Measurements from ENCODE around the gene GPR161. TPM values are rescaled to one million over a fixed set of nuclear protein-coding genes. Genes with fewer than 3 reads are reported as not detected.
"Not testable (repeated sequence)": the region's sequence is repeated elsewhere in the genome, so short reads cannot be mapped to it uniquely, and the experiment has no call there.

GPR161 gene
- total RNA-seq, 2 experiments from 2014 or later, result 0.15 TPM; not detected in 1

DNA sequence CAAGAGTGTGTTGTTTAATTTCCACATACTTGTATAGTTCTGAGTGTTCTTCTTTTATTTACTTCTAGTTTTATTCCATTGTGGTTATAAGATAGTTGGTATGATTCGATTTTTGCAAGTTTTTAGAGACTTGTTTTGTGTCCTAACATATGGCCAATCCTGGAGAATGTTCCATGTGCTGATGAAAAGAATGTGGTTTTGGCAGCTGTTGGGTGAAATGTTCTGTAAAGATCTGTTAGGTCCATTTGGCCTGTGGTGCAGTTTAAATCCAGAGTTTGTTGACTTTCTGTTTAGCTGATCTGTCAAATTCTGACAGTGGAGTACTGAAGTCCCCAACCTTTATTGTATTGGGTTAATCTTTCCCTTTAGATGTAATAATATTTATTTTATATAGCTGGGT, 22.5 kb upstream of the GPR161 start:
- Histone ChIP-seq H2AFZ (ENCODE audit: low read length) (no peak overlapping the region), H3K4me2 (ENCODE audit: low read length) (no peak overlapping the region), H4K20me1 (ENCODE audit: insufficient read depth, low read length) (no peaks in the 10 kb centered on the region), H3K4me3 (ENCODE audit: low read depth, low read length, poor library complexity, severe bottlenecking) (no peak overlapping the region), H3K79me2 (ENCODE audit: insufficient read depth, low read depth, low read length) (no peaks in the 10 kb centered on the region), H3K27ac (ENCODE audit: low read depth, low read length, poor library complexity, severe bottlenecking) (no peak overlapping the region), H3K36me3 (ENCODE audit: insufficient read depth, low read length) (no peaks in the 10 kb centered on the region), H3K9me2 (ENCODE audit: insufficient read depth, low read length) (no peaks in the 10 kb centered on the region), H3K4me1 (ENCODE audit: insufficient read depth, low read length, poor library complexity, severe bottlenecking) (peaks cover 11% of the 10 kb centered on the region), H3K9me3 (ENCODE audit: low read length) (peaks cover 20% of the 10 kb centered on the region; the same call in 1 of the 2 replicates)
- no TSS peak for BruUV-seq (replicated peaks)
- intact Hi-C loops (cut with micrococcal nuclease; ENCODE audit: unreplicated experiment), result no loop called here
- CTCF ChIA-PET (ENCODE audit: unreplicated experiment), result no interaction called here
- POLR2A ChIA-PET, result interaction anchor here (0.6 to 1.6 kb wide), 2 partner anchors 10 to 132 kb away, joined by 3 to 7 read pairs; no protein-coding TSS in a partner anchor
- DNase-seq (ENCODE audit: low spot score), result no peak
- TF ChIP-seq CTCF (conservative IDR thresholded peaks at IDR 0.05; ENCODE audit: low read length) (no peak), EZH2phosphoT487 (IDR thresholded peaks at IDR 0.05; ENCODE audit: borderline replicate concordance, low read depth, low read length) (no peak)

DNA sequence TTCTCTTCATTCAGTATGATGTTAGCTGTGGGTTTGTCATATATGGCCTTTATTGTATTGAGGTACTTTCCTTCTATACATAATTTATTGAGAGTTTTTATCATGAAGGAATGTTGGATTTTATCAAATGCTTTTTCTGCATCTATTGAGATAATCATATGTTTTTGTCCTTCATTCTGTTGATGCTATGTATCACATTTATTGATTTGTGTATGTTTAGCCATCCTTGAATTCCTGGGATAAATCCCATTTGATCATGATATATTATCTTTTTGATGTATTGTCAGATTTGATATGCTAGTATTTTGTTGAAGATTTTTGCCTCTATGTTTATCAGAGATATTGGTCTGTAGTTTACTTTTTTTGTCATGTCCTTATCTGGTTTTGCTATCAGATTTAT, 20.9 kb upstream of the GPR161 start:
- peaks cover 20% of the 10 kb centered on the region; the same call in 1 of the 2 replicates for H3K9me3 ChIP-seq (ENCODE audit: low read length)
- no peak overlapping the region for H2AFZ ChIP-seq (ENCODE audit: low read length)
- H3K4me2 ChIP-seq (ENCODE audit: low read length), result no peak overlapping the region
- no peaks in the 10 kb centered on the region for H3K9me2 ChIP-seq (ENCODE audit: insufficient read depth, low read length)
- no peaks in the 10 kb centered on the region for H4K20me1 ChIP-seq (ENCODE audit: insufficient read depth, low read length)
- no peak overlapping the region for H3K4me3 ChIP-seq (ENCODE audit: low read depth, low read length, poor library complexity, severe bottlenecking)
- intact Hi-C loops (cut with micrococcal nuclease; ENCODE audit: unreplicated experiment), result no loop called here
- H3K27ac ChIP-seq (ENCODE audit: low read depth, low read length, poor library complexity, severe bottlenecking), result no peak overlapping the region
- no TSS peak for BruUV-seq (replicated peaks)
- H3K36me3 ChIP-seq (ENCODE audit: insufficient read depth, low read length), result no peaks in the 10 kb centered on the region
- H3K4me1 ChIP-seq (ENCODE audit: insufficient read depth, low read length, poor library complexity, severe bottlenecking), result peaks cover 4% of the 10 kb centered on the region
- no peaks in the 10 kb centered on the region for H3K79me2 ChIP-seq (ENCODE audit: insufficient read depth, low read depth, low read length)
- CTCF ChIA-PET (ENCODE audit: unreplicated experiment), result no interaction called here
- POLR2A ChIA-PET, result no interaction called here
- TF ChIP-seq CTCF (conservative IDR thresholded peaks at IDR 0.05; ENCODE audit: low read length) (no peak), EZH2phosphoT487 (IDR thresholded peaks at IDR 0.05; ENCODE audit: borderline replicate concordance, low read depth, low read length) (no peak)
- no peak for DNase-seq (ENCODE audit: low spot score)

- no peaks in the 10 kb centered on the region for H3K36me3 ChIP-seq (ENCODE audit: insufficient read depth, low read length)
- no TSS peak for BruUV-seq (replicated peaks)
- H3K9me2 ChIP-seq (ENCODE audit: insufficient read depth, low read length), result no peaks in the 10 kb centered on the region
- H3K4me3 ChIP-seq (ENCODE audit: low read depth, low read length, poor library complexity, severe bottlenecking), result no peak overlapping the region
- H3K27ac ChIP-seq (ENCODE audit: low read depth, low read length, poor library complexity, severe bottlenecking), result no peak overlapping the region
- H2AFZ ChIP-seq (ENCODE audit: low read length), result no peak overlapping the region
- peaks cover 4% of the 10 kb centered on the region for H3K4me1 ChIP-seq (ENCODE audit: insufficient read depth, low read length, poor library complexity, severe bottlenecking)
- no peak for TF ChIP-seq EZH2phosphoT487 (IDR thresholded peaks at IDR 0.05; ENCODE audit: borderline replicate concordance, low read depth, low read length)
- no peak for TF ChIP-seq CTCF (conservative IDR thresholded peaks at IDR 0.05; ENCODE audit: low read length)
- H4K20me1 ChIP-seq (ENCODE audit: insufficient read depth, low read length), result no peaks in the 10 kb centered on the region
- ChIA-PET CTCF (ENCODE audit: unreplicated experiment) (no interaction called here), POLR2A (no interaction called here)
- intact Hi-C loops (cut with micrococcal nuclease; ENCODE audit: unreplicated experiment), result no loop called here
- H3K9me3 ChIP-seq (ENCODE audit: low read length), result peaks cover 20% of the 10 kb centered on the region; the same call in 1 of the 2 replicates
- H3K79me2 ChIP-seq (ENCODE audit: insufficient read depth, low read depth, low read length), result no peaks in the 10 kb centered on the region
- H3K4me2 ChIP-seq (ENCODE audit: low read length), result no peak overlapping the region
- DNase-seq (ENCODE audit: low spot score), result no peak
Observed at GRCh38 chr1:168155910-168156309, 19.2 kb upstream of the GPR161 start.

GRCh38 chr1:168154707-168155106, 18.0 kb upstream of the GPR161 start:
- H3K27ac ChIP-seq (ENCODE audit: low read depth, low read length, poor library complexity, severe bottlenecking); H3K36me3 ChIP-seq (ENCODE audit: insufficient read depth, low read length); H3K9me2 ChIP-seq (ENCODE audit: insufficient read depth, low read length); H3K79me2 ChIP-seq (ENCODE audit: insufficient read depth, low read depth, low read length); intact Hi-C loops (cut with micrococcal nuclease; ENCODE audit: unreplicated experiment); H3K4me2 ChIP-seq (ENCODE audit: low read length); BruUV-seq (replicated peaks); H3K4me1 ChIP-seq (ENCODE audit: insufficient read depth, low read length, poor library complexity, severe bottlenecking); CTCF ChIA-PET (ENCODE audit: unreplicated experiment); DNase-seq (ENCODE audit: low spot score); H4K20me1 ChIP-seq (ENCODE audit: insufficient read depth, low read length); POLR2A ChIA-PET; H2AFZ ChIP-seq (ENCODE audit: low read length); H3K4me3 ChIP-seq (ENCODE audit: low read depth, low read length, poor library complexity, severe bottlenecking): not testable (repeated sequence)
- 0 out of 2 replicates have a peak, but pooled peaks cover 10% of the 10 kb centered on the region for H3K9me3 ChIP-seq (ENCODE audit: low read length)
